ENCODE results near the gene ZFAND3.

The ZFAND3 gene

GRCh38 chr6:38193481-38194281 lies 374.2 kb downstream of the ZFAND3 start:
- no peak for DNase-seq

- DNase-seq = no peak
These were observed 374.7 kb downstream of the ZFAND3 start for GRCh38 chr6:38194282-38194572.

GRCh38 chr6:38194589-38194988 lies 375.1 kb downstream of the ZFAND3 start:
- DNase-seq = no peak

GRCh38 chr6:38195113-38195635 lies 375.6 kb downstream of the ZFAND3 start:
- no peak for DNase-seq

- no peak for DNase-seq
These were observed 378.7 kb downstream of the ZFAND3 start for GRCh38 chr6:38198219-38198618.
